H9 (cell line): ENCODE measurements around the gene ARPC5L. TPM values are rescaled to one million over a fixed set of nuclear protein-coding genes. Genes with fewer than 3 reads are reported as not detected.

Source experiments
- DNase-seq: peaks from one replicate; pipeline ENCODE4 v3.0.0-alpha.2; 2017
- H2AFZ ChIP-seq: one replicate; pipeline ENCODE4 v1.6.1; 2013; ENCODE audit warnings: mild to moderate bottlenecking, low read length, control low read depth, moderate library complexity
- H2AK5ac ChIP-seq: 2 replicates; pipeline ENCODE4 v1.6.1; 2013; ENCODE audit warnings: low read length, control low read depth, mixed read lengths; ENCODE audit not compliant: insufficient read length
- H2BK120ac ChIP-seq: one replicate; pipeline ENCODE4 v1.6.1; 2013; ENCODE audit warnings: low read depth, mild to moderate bottlenecking, low read length, control low read depth, inconsistent platforms; ENCODE audit not compliant: poor library complexity, severe bottlenecking
- H2BK12ac ChIP-seq: 2 replicates; pipeline ENCODE4 v1.6.1; 2013; ENCODE audit warnings: low read length, control low read depth, mixed read lengths, low read depth; ENCODE audit not compliant: insufficient read length
- H2BK15ac ChIP-seq: 2 replicates; pipeline ENCODE4 v1.6.1; 2013; ENCODE audit warnings: low read depth, low read length, control low read depth
- H2BK20ac ChIP-seq: one replicate; pipeline ENCODE4 v1.6.1; 2013; ENCODE audit warnings: low read depth, mild to moderate bottlenecking, low read length, control low read depth, inconsistent platforms; ENCODE audit not compliant: poor library complexity, severe bottlenecking
- H2BK5ac ChIP-seq: 2 replicates; pipeline ENCODE4 v1.6.1; 2013; ENCODE audit warnings: low read length, control low read depth, mixed read lengths; ENCODE audit not compliant: insufficient read length
- H3K14ac ChIP-seq: 2 replicates; pipeline ENCODE4 v1.6.1; 2013; ENCODE audit warnings: low read length, control low read depth; ENCODE audit not compliant: insufficient read depth
- H3K18ac ChIP-seq: 2 replicates; pipeline ENCODE4 v1.6.1; 2013; ENCODE audit warnings: low read depth, mild to moderate bottlenecking, mixed read lengths, low read length, control low read depth; ENCODE audit not compliant: insufficient read length
- H3K23ac ChIP-seq: 2 replicates; pipeline ENCODE4 v1.6.1; 2013; ENCODE audit warnings: low read length, control low read depth, mixed read lengths, low read depth; ENCODE audit not compliant: insufficient read length
- H3K23me2 ChIP-seq: 2 replicates; pipeline ENCODE4 v1.6.1; 2013; ENCODE audit warnings: low read depth, mild to moderate bottlenecking, mixed read lengths, low read length, control low read depth; ENCODE audit not compliant: insufficient read length, poor library complexity, severe bottlenecking
- H3K27ac ChIP-seq: 2 replicates; pipeline ENCODE4 v1.5.1; 2013; ENCODE audit warnings: low read length, control low read depth, mixed read lengths, low read depth; ENCODE audit not compliant: insufficient read length
- H3K27me3 ChIP-seq: 2 replicates; pipeline ENCODE4 v1.6.1; 2013; ENCODE audit warnings: low read length, control low read depth, inconsistent platforms; ENCODE audit not compliant: insufficient read depth
- H3K4ac ChIP-seq: 2 replicates; pipeline ENCODE4 v1.6.1; 2013; ENCODE audit warnings: low read depth, mild to moderate bottlenecking, control low read depth, inconsistent platforms, low read length, moderate library complexity
- H3K4me1 ChIP-seq: 2 replicates; pipeline ENCODE4 v1.6.1; 2013; ENCODE audit warnings: low read length, control low read depth, inconsistent platforms; ENCODE audit not compliant: insufficient read depth
- H3K4me2 ChIP-seq: 2 replicates; pipeline ENCODE4 v1.6.1; 2013; ENCODE audit warnings: low read length, control low read depth, mixed read lengths; ENCODE audit not compliant: insufficient read length, insufficient read depth
- H3K56ac ChIP-seq: 2 replicates; pipeline ENCODE4 v1.6.1; 2013; ENCODE audit warnings: low read depth, mild to moderate bottlenecking, mixed read lengths, low read length, control low read depth; ENCODE audit not compliant: insufficient read length
- H3K79me1 ChIP-seq: 2 replicates; pipeline ENCODE4 v1.6.1; 2013; ENCODE audit warnings: low read depth, mild to moderate bottlenecking, moderate library complexity, low read length, control low read depth, inconsistent platforms; ENCODE audit not compliant: insufficient read depth, poor library complexity, severe bottlenecking
- H3K79me2 ChIP-seq: 2 replicates; pipeline ENCODE4 v1.6.1; 2013; ENCODE audit warnings: low read length, control low read depth, inconsistent platforms; ENCODE audit not compliant: insufficient read depth
- H3K9ac ChIP-seq: 2 replicates; pipeline ENCODE4 v1.6.1; 2013; ENCODE audit warnings: low read length, control low read depth, mixed read lengths; ENCODE audit not compliant: insufficient read length; ENCODE audit errors: extremely low read depth
- H3K9me3 ChIP-seq: one replicate; pipeline ENCODE4 v1.6.1; 2013; ENCODE audit warnings: low read depth, low read length, inconsistent platforms; ENCODE audit not compliant: control insufficient read depth
- H3T11ph ChIP-seq: one replicate; pipeline ENCODE4 v1.6.1; 2013; ENCODE audit warnings: mild to moderate bottlenecking, low read length, control low read depth, inconsistent platforms
- H4K20me1 ChIP-seq: one replicate; pipeline ENCODE4 v1.6.1; 2013; ENCODE audit not compliant: control insufficient read depth, insufficient read length, insufficient read depth
- H4K5ac ChIP-seq: 2 replicates; pipeline ENCODE4 v1.6.1; 2013; ENCODE audit warnings: low read depth, mild to moderate bottlenecking, mixed read lengths, low read length, control low read depth; ENCODE audit not compliant: insufficient read length
- H4K8ac ChIP-seq: replicated peaks from 2 replicates; pipeline ENCODE4 v1.6.1; 2013; ENCODE audit warnings: low read length, control low read depth, mixed read lengths, low read depth; ENCODE audit not compliant: insufficient read length
- H4K91ac ChIP-seq: 2 replicates; pipeline ENCODE4 v1.6.1; 2013; ENCODE audit warnings: low read depth, mild to moderate bottlenecking, moderate library complexity, mixed read lengths, low read length, control low read depth; ENCODE audit not compliant: insufficient read length
- H3K27ac Mint-ChIP-seq, 3 experiments: 2 replicates in 2 of 3; 3 replicates in 1 of 3; pipeline ENCODE4 v1.8.0; 2020 to 2021; ENCODE audit warnings: mixed read lengths in 3 of 3, mild to moderate bottlenecking in 1 of 3, moderate library complexity in 1 of 3
- H3K27me3 Mint-ChIP-seq: 2 replicates; pipeline ENCODE4 v1.8.0; 2021; ENCODE audit warnings: low read depth, mild to moderate bottlenecking, moderate library complexity, mixed read lengths
- H3K36me3 Mint-ChIP-seq, 3 experiments: 2 replicates in 2 of 3; 3 replicates in 1 of 3; pipeline ENCODE4 v1.8.0; 2020 to 2021; ENCODE audit warnings: low read depth in 3 of 3, mixed read lengths in 3 of 3; ENCODE audit not compliant: insufficient read depth in 1 of 3
- H3K4me1 Mint-ChIP-seq, 2 experiments: 2 replicates each; pipeline ENCODE4 v1.8.0; 2020; ENCODE audit warnings: mixed read lengths in 2 of 2
- H3K4me3 Mint-ChIP-seq, 2 experiments: 2 replicates in 1 of 2; 3 replicates in 1 of 2; pipeline ENCODE4 v1.8.0; 2020 to 2021; ENCODE audit warnings: mild to moderate bottlenecking in 2 of 2, mixed read lengths in 2 of 2, moderate library complexity in 1 of 2
- H3K9me3 Mint-ChIP-seq, 2 experiments: 2 replicates in 1 of 2; 3 replicates in 1 of 2; pipeline ENCODE4 v1.8.0; 2020; ENCODE audit warnings: mild to moderate bottlenecking in 2 of 2, mixed read lengths in 2 of 2, moderate library complexity in 1 of 2
- CTCF ChIP-seq: fragments of 200-600 bp; sonication (generic); conservative IDR thresholded peaks from 3 replicates; pipeline ENCODE4 v1.8.0; 2021; ENCODE audit warnings: antibody characterized with exemption, mild to moderate bottlenecking
- WGBS: extraction: QIAGEN DNeasy Blood & Tissue Kit; methylation state at CpG from one replicate; pipeline ENCODE4 v1.1.7; 2013; ENCODE audit warnings: missing lambda C conversion rate, low lambda C conversion rate, mixed read lengths; ENCODE audit not compliant: insufficient read length; ENCODE audit errors: extremely low coverage; 5-methylcytosine and 5-hydroxymethylcytosine counted together
- total RNA-seq: library from RNA; stranded (reverse); gene quantifications from 2 replicates; pipeline ENCODE4 v1.2.1, GENCODE V29; 2021

The ARPC5L gene
- total RNA-seq, 1 experiment from 2014 or later: 67.7 TPM

GRCh38 chr9:124852121-124852828, 9.7 kb upstream of the ARPC5L start:
- DNase-seq: no peak
- Histone ChIP-seq H3K4ac (no peak overlapping the region), H3K23ac (no peak overlapping the region), H2AK5ac (no peak overlapping the region), H3K27ac (no peak overlapping the region), H3K23me2 (peaks cover 3% of the 10 kb centered on the region), H4K5ac (no peak overlapping the region), H3K56ac (no peak overlapping the region), H4K8ac (no peak overlapping the region), H3K9me3 (no peaks in the 10 kb centered on the region), H4K91ac (no peak overlapping the region), H3K9ac (no peak overlapping the region), H2BK5ac (no peak overlapping the region), H2BK20ac (no peak overlapping the region), H3K27me3 (no peaks in the 10 kb centered on the region), H3K79me2 (no peaks in the 10 kb centered on the region), H3K79me1 (no peaks in the 10 kb centered on the region), H3T11ph (no peak overlapping the region), H3K18ac (no peak overlapping the region), H2BK12ac (no peak overlapping the region), H3K4me2 (peak overlapping the region; percentile 54), H4K20me1 (no peaks in the 10 kb centered on the region), H3K14ac (no peak overlapping the region), H2BK120ac (no peak overlapping the region), H3K4me1 (peaks cover 3% of the 10 kb centered on the region; the same call in 1 of the 2 replicates), H2AFZ (no peak overlapping the region), H2BK15ac (no peak overlapping the region)
- peaks cover 2 to 7% (median 5%) of the 10 kb centered on the region in 3 experiments; a peak in 6 of 7 replicates for H3K36me3 Mint-ChIP-seq
- H3K4me3 Mint-ChIP-seq: peak overlapping the region; percentile 67 to 81; a peak in 4 of 5 replicates
- peaks cover 4 to 15% of the 10 kb centered on the region in 2 experiments for H3K4me1 Mint-ChIP-seq
- TF ChIP-seq CTCF: no peak
- WGBS: no CpG with 5 or more reads among the region's 13 CpGs
- no peaks in the 10 kb centered on the region; the same call in 1 of the 2 replicates for H3K27me3 Mint-ChIP-seq
- no peaks in the 10 kb centered on the region for H3K9me3 Mint-ChIP-seq
- H3K27ac Mint-ChIP-seq: no peak overlapping the region
